GM21619 (cell line): ENCODE measurements around the gene LRP1B.

Experiments
- ATAC-seq: cut with Tn5 transposase; IDR thresholded peaks from one replicate; pipeline ENCODE4 v1.9.1; 2021; ENCODE audit not compliant: unreplicated experiment

LRP1B gene

GRCh38 chr2:141475801-141476200, 655.0 kb downstream of the LRP1B start:
- no peak for ATAC-seq

GRCh38 chr2:141468761-141469160, 662.1 kb downstream of the LRP1B start:
- ATAC-seq = no peak

- ATAC-seq = no peak
Measured at GRCh38 chr2:141467331-141467730, 663.5 kb downstream of the LRP1B start.

- no peak for ATAC-seq
Measured at GRCh38 chr2:141464995-141465394, 665.8 kb downstream of the LRP1B start.

GRCh38 chr2:141458351-141458750, 672.5 kb downstream of the LRP1B start:
- no peak for ATAC-seq

GRCh38 chr2:141455877-141456276, 674.9 kb downstream of the LRP1B start:
- ATAC-seq = no peak

- ATAC-seq = no peak
Measured at GRCh38 chr2:141455211-141455826, 675.5 kb downstream of the LRP1B start.

- no peak for ATAC-seq
Measured at GRCh38 chr2:141440072-141440635, 690.7 kb downstream of the LRP1B start.

GRCh38 chr2:141439524-141439923, 691.3 kb downstream of the LRP1B start:
- ATAC-seq = no peak

- no peak for ATAC-seq
Measured at GRCh38 chr2:141438536-141438935, 692.3 kb downstream of the LRP1B start.

- ATAC-seq = no peak
Measured at GRCh38 chr2:141437521-141437920, 693.3 kb downstream of the LRP1B start.

- ATAC-seq = no peak
Measured at GRCh38 chr2:141423124-141423523, 707.7 kb downstream of the LRP1B start.

- ATAC-seq = no peak
Measured at GRCh38 chr2:141417246-141417797, 713.5 kb downstream of the LRP1B start.

GRCh38 chr2:141411419-141411818, 719.4 kb downstream of the LRP1B start:
- ATAC-seq = no peak

GRCh38 chr2:141399270-141399669, 731.5 kb downstream of the LRP1B start:
- ATAC-seq = no peak

- ATAC-seq = no peak
Measured at GRCh38 chr2:141393214-141393545, 737.6 kb downstream of the LRP1B start.

GRCh38 chr2:141392517-141393213, 738.2 kb downstream of the LRP1B start:
- no peak for ATAC-seq

GRCh38 chr2:141386168-141386567, 744.6 kb downstream of the LRP1B start:
- ATAC-seq = no peak

- ATAC-seq = no peak
Measured at GRCh38 chr2:141384676-141385075, 746.1 kb downstream of the LRP1B start.

GRCh38 chr2:141381946-141382345, 748.9 kb downstream of the LRP1B start:
- ATAC-seq = no peak

- ATAC-seq = no peak
Measured at GRCh38 chr2:141380008-141380979, 750.5 kb downstream of the LRP1B start.
